Fibroblast of the aortic adventitia (primary cell): Measurements from ENCODE around the gene B3GNT5. TPM values are rescaled to one million over a fixed set of nuclear protein-coding genes. Genes with fewer than 3 reads are reported as not detected.

ENCODE experiments used
- DNase-seq: peaks from one replicate; pipeline ENCODE4 v3.0.0-alpha.2; 2010; ENCODE audit warnings: low read depth
- H3K4me3 ChIP-seq: 2 replicates; pipeline ENCODE4 v1.5.1; 2011; ENCODE audit warnings: low read depth, mild to moderate bottlenecking, control low read depth, low read length, moderate library complexity
- CTCF ChIP-seq: IDR thresholded peaks from 2 replicates; pipeline ENCODE4 v1.5.1; 2011; ENCODE audit warnings: mild to moderate bottlenecking, low read length, control low read depth, inconsistent platforms; ENCODE audit not compliant: insufficient read depth
- total RNA-seq: library from RNA; depleted of rRNA; stranded (reverse); fragments of >200 nt; gene quantifications from 2 replicates; pipeline ENCODE4 v1.2.3, GENCODE V29; 2012; ENCODE audit warnings: low replicate concordance

The B3GNT5 gene
- 4.7 and 10.4 TPM in 2 replicates for total RNA-seq

- H3K4me3 ChIP-seq = peak within 1 kb of the TSS; percentile 80
- TF ChIP-seq CTCF = no peak
- DNase-seq = no peak
These were observed at the start of gene B3GNT5 for GRCh38 chr3:183252973-183253527. B3GNT5 (plus strand) TSS chr3:183253253; CDS start chr3:183269799, 16,546 bp downstream.

- DNase-seq = no peak
These were observed 49.4 kb upstream of the B3GNT5 start for GRCh38 chr3:183203670-183204069.

GRCh38 chr3:183208260-183208659 is 44.8 kb upstream of the B3GNT5 start:
- no peak for DNase-seq
- no peak overlapping the region for H3K4me3 ChIP-seq
- no peak for TF ChIP-seq CTCF

More at GRCh38 chr3:183203670-183204069, 49.4 kb upstream of the B3GNT5 start:
- TF ChIP-seq CTCF = no peak
- H3K4me3 ChIP-seq = no peak overlapping the region

GRCh38 chr3:183208800-183209199 is 44.3 kb upstream of the B3GNT5 start:
- no peak overlapping the region for H3K4me3 ChIP-seq
- DNase-seq = no peak
- no peak for TF ChIP-seq CTCF

- DNase-seq = no peak
- H3K4me3 ChIP-seq = no peak overlapping the region
- TF ChIP-seq CTCF = no peak
These were observed 42.7 kb upstream of the B3GNT5 start for GRCh38 chr3:183210341-183210740.

GRCh38 chr3:183210862-183211341 is 42.2 kb upstream of the B3GNT5 start:
- no peak overlapping the region for H3K4me3 ChIP-seq

More at GRCh38 chr3:183210862-183211341, 42.2 kb upstream of the B3GNT5 start:
- no peak for DNase-seq
- no peak for TF ChIP-seq CTCF
